Naive thymus-derived CD8-positive, alpha-beta T cell (primary cell): Measurements from ENCODE around the gene RTL10. TPM values are rescaled to one million over a fixed set of nuclear protein-coding genes. Genes with fewer than 3 reads are reported as not detected.

ENCODE experiments used
- ATAC-seq, 2 donors: fragments of 150-1000 bp; cut with Tn5 transposase in 1 of 2; sonication (Bioruptor Pico), chemical (Tn5 transposase) in 1 of 2; 1 replicate in 1 of 2; 2 replicates in 1 of 2; pipeline ENCODE4 v1.10.0; 2021; ENCODE audit warnings: mild to moderate bottlenecking in 2 of 2, moderate library complexity in 2 of 2
- POLR2A ChIA-PET: fragments of 350-600 bp; sonication (Branson Sonifier 250); formaldehyde crosslinking; loops from one replicate; lab custom pipeline; 2021; ENCODE audit warnings: antibody characterized with exemption; lab: Charles Lee
- DNase-seq, 10 donors: peaks; one replicate each; pipeline versions ENCODE4 v3.0.0 to v3.0.0-alpha.2; 2020 to 2022
- H3K27ac Mint-ChIP-seq, 10 donors: one replicate each; pipeline ENCODE4 v1.8.0; 2020 to 2022; ENCODE audit warnings: mild to moderate bottlenecking in 10 of 10, mixed read lengths in 10 of 10, moderate library complexity in 4 of 10, inconsistent platforms in 1 of 10
- H3K27me3 Mint-ChIP-seq, 5 donors: one replicate each; pipeline ENCODE4 v1.8.0; 2021 to 2022; ENCODE audit warnings: mixed read lengths in 5 of 5
- H3K36me3 Mint-ChIP-seq, 3 donors: one replicate each; pipeline ENCODE4 v1.8.0; 2020 to 2022; ENCODE audit warnings: mixed read lengths in 3 of 3, mild to moderate bottlenecking in 2 of 3, inconsistent platforms in 1 of 3
- H3K4me1 Mint-ChIP-seq, 4 donors: one replicate each; pipeline ENCODE4 v1.8.0; 2021 to 2022; ENCODE audit warnings: mixed read lengths in 4 of 4
- H3K4me3 Mint-ChIP-seq, 10 donors: one replicate each; pipeline ENCODE4 v1.8.0; 2020 to 2022; ENCODE audit warnings: mild to moderate bottlenecking in 10 of 10, mixed read lengths in 10 of 10, moderate library complexity in 6 of 10, inconsistent platforms in 1 of 10
- H3K9me3 Mint-ChIP-seq, 9 donors: one replicate each; pipeline ENCODE4 v1.8.0; 2020 to 2022; ENCODE audit warnings: mixed read lengths in 9 of 9, mild to moderate bottlenecking in 3 of 9, inconsistent platforms in 1 of 9, moderate library complexity in 1 of 9
- polyA plus RNA-seq, 3 donors: library from polyadenylated mRNA; unstranded; fragments of 300-500 nt; fragmentation: Illumina TruSeq; gene quantifications; one replicate each; pipeline ENCODE4 v1.2.3, GENCODE V29; 2021
- total RNA-seq, 8 experiments: library from RNA in 2 of 8; stranded (reverse) in 2 of 8; gene quantifications; one replicate each; pipeline ENCODE4 v1.2.3 and lab custom pipeline; 2021 to 2026

RTL10 gene
- total and polyA plus RNA-seq, 5 experiments from 2014 or later = 7.0 to 33.0 (median 14.3) TPM

GRCh38 chr22:19822301-19823117 is 32.2 kb downstream of the RTL10 start:
- peak in 2 of 10 donors; percentile 14 to 48 for DNase-seq
- ATAC-seq = no peak
- Mint-ChIP-seq H3K4me3 (no peak overlapping the region), H3K36me3 (no peaks in the 10 kb centered on the region), H3K4me1 (peaks cover 6 to 22% (median 9%) of the 10 kb centered on the region in 4 donors), H3K9me3 (no peaks in the 10 kb centered on the region), H3K27ac (peak overlapping the region in 1 of 10 donors; percentile 37), H3K27me3 (no peaks in the 10 kb centered on the region)
- POLR2A ChIA-PET = interaction anchor here (0.6 kb wide), 1 partner anchor 13 kb away, joined by 4 read pairs; no protein-coding TSS in a partner anchor

- DNase-seq (peak in 2 of 10 donors; percentile 14 to 61), ATAC-seq (no peak)
- POLR2A ChIA-PET = no interaction called here
- Mint-ChIP-seq H3K4me1 (peaks cover 6 to 14% (median 9%) of the 10 kb centered on the region in 4 donors), H3K36me3 (no peaks in the 10 kb centered on the region), H3K9me3 (no peaks in the 10 kb centered on the region), H3K4me3 (no peak overlapping the region), H3K27me3 (no peaks in the 10 kb centered on the region), H3K27ac (peak overlapping the region in 3 of 10 donors; percentile 35 to 67 (median 37))
Measured at GRCh38 chr22:19821523-19822300, 33.0 kb downstream of the RTL10 start.

- POLR2A ChIA-PET = no interaction called here
- DNase-seq (peak in 1 of 10 donors; percentile 54), ATAC-seq (no peak)
- Mint-ChIP-seq H3K27me3 (no peaks in the 10 kb centered on the region), H3K27ac (no peak overlapping the region), H3K9me3 (no peaks in the 10 kb centered on the region), H3K4me3 (no peak overlapping the region), H3K4me1 (peaks cover 4 to 9% (median 6%) of the 10 kb centered on the region in 4 donors), H3K36me3 (peaks cover 0 to 2% (median 0%) of the 10 kb centered on the region in 3 donors)
Measured at GRCh38 chr22:19820880-19821522, 33.7 kb downstream of the RTL10 start.

- no peak for ATAC-seq
- H3K27me3 Mint-ChIP-seq = no peaks in the 10 kb centered on the region
- peaks cover 0 to 2% (median 0%) of the 10 kb centered on the region in 3 donors for H3K36me3 Mint-ChIP-seq
- H3K4me3 Mint-ChIP-seq = no peak overlapping the region
- H3K9me3 Mint-ChIP-seq = no peaks in the 10 kb centered on the region
- peaks cover 4 to 7% (median 6%) of the 10 kb centered on the region in 4 donors for H3K4me1 Mint-ChIP-seq
- peak overlapping the region in 1 of 10 donors; percentile 7 for H3K27ac Mint-ChIP-seq
- POLR2A ChIA-PET = no interaction called here
- peak in 1 of 10 donors; percentile 56 for DNase-seq
Measured at GRCh38 chr22:19819911-19820879, 34.5 kb downstream of the RTL10 start.

- Mint-ChIP-seq H3K27ac (no peak overlapping the region), H3K9me3 (no peaks in the 10 kb centered on the region), H3K4me3 (no peak overlapping the region), H3K27me3 (no peaks in the 10 kb centered on the region), H3K36me3 (peaks cover 0 to 10% (median 2%) of the 10 kb centered on the region in 3 donors), H3K4me1 (peaks cover 4 to 7% (median 6%) of the 10 kb centered on the region in 4 donors)
- no peak for ATAC-seq
- DNase-seq = no peak
- POLR2A ChIA-PET = no interaction called here
Measured at GRCh38 chr22:19819208-19819910, 35.3 kb downstream of the RTL10 start.

GRCh38 chr22:19818324-19819207 is 36.1 kb downstream of the RTL10 start:
- Mint-ChIP-seq H3K9me3 (no peaks in the 10 kb centered on the region), H3K4me3 (no peak overlapping the region), H3K27ac (peak overlapping the region in 2 of 10 donors; percentile 34 to 41), H3K27me3 (no peaks in the 10 kb centered on the region), H3K36me3 (peaks cover 0 to 11% (median 3%) of the 10 kb centered on the region in 3 donors), H3K4me1 (peaks cover 1 to 4% (median 3%) of the 10 kb centered on the region in 4 donors)
- POLR2A ChIA-PET = no interaction called here
- DNase-seq (no peak), ATAC-seq (no peak)

- no peak overlapping the region for H3K4me3 Mint-ChIP-seq
- peak overlapping the region in 2 of 10 donors; percentile 33 to 91 for H3K27ac Mint-ChIP-seq
- POLR2A ChIA-PET = no interaction called here
- H3K27me3 Mint-ChIP-seq = no peaks in the 10 kb centered on the region
- H3K36me3 Mint-ChIP-seq = peaks cover 0 to 18% (median 7%) of the 10 kb centered on the region in 3 donors
- H3K4me1 Mint-ChIP-seq = peaks cover 0 to 3% (median 2%) of the 10 kb centered on the region in 4 donors
- ATAC-seq = no peak
- no peak for DNase-seq
- no peaks in the 10 kb centered on the region for H3K9me3 Mint-ChIP-seq
Measured at GRCh38 chr22:19816372-19817119, 38.1 kb downstream of the RTL10 start.

GRCh38 chr22:19815823-19816290 is 38.8 kb downstream of the RTL10 start:
- H3K27ac Mint-ChIP-seq = peak overlapping the region in 2 of 10 donors; percentile 31 to 91
- ATAC-seq = no peak
- POLR2A ChIA-PET = no interaction called here
- no peak for DNase-seq
- H3K36me3 Mint-ChIP-seq = peaks cover 0 to 18% (median 7%) of the 10 kb centered on the region in 3 donors
- no peak overlapping the region for H3K4me3 Mint-ChIP-seq
- no peaks in the 10 kb centered on the region for H3K9me3 Mint-ChIP-seq
- H3K27me3 Mint-ChIP-seq = no peaks in the 10 kb centered on the region
- H3K4me1 Mint-ChIP-seq = peaks cover 5 to 8% (median 6%) of the 10 kb centered on the region in 4 donors

- Mint-ChIP-seq H3K9me3 (no peaks in the 10 kb centered on the region), H3K36me3 (peaks cover 0 to 18% (median 7%) of the 10 kb centered on the region in 3 donors), H3K4me1 (peaks cover 6 to 13% (median 10%) of the 10 kb centered on the region in 4 donors), H3K4me3 (no peak overlapping the region), H3K27ac (peak overlapping the region in 3 of 10 donors; percentile 31 to 66 (median 57)), H3K27me3 (no peaks in the 10 kb centered on the region)
- ATAC-seq (no peak), DNase-seq (no peak)
- POLR2A ChIA-PET = no interaction called here
Measured at GRCh38 chr22:19815093-19815822, 39.4 kb downstream of the RTL10 start.
